ENCODE data around the gene MNX1. TPM values are rescaled to one million over a fixed set of nuclear protein-coding genes. Genes with fewer than 3 reads are reported as not detected.

MNX1 gene
- total RNA-seq, 4 donors from 2014 or later: 0.28 TPM; not detected in 3

- intact Hi-C loops (cut with DNase I; ENCODE audit: low total_unique reads): no loop called here
- no peak for TF ChIP-seq CTCF (IDR thresholded peaks at IDR 0.05)
- no peak for TF ChIP-seq POLR2A (IDR thresholded peaks at IDR 0.05)
- Histone ChIP-seq H3K27me3 (no peaks in the 10 kb centered on the region), H3K36me3 (no peaks in the 10 kb centered on the region), H3K27ac (no peak overlapping the region), H3K4me1 (no peaks in the 10 kb centered on the region), H3K9me3 (no peaks in the 10 kb centered on the region), H3K4me3 (no peak overlapping the region)
- DNase-seq: no peak
Observed at GRCh38 chr7:157037635-157038034, 27.2 kb upstream of the MNX1 start.

GRCh38 chr7:157037028-157037427 lies 26.6 kb upstream of the MNX1 start:
- Histone ChIP-seq H3K36me3 (no peaks in the 10 kb centered on the region), H3K4me3 (no peak overlapping the region), H3K4me1 (no peaks in the 10 kb centered on the region), H3K27ac (no peak overlapping the region), H3K9me3 (no peaks in the 10 kb centered on the region), H3K27me3 (no peaks in the 10 kb centered on the region)
- intact Hi-C loops (cut with DNase I; ENCODE audit: low total_unique reads): no loop called here
- DNase-seq: no peak
- no peak for TF ChIP-seq CTCF (IDR thresholded peaks at IDR 0.05)
- TF ChIP-seq POLR2A (IDR thresholded peaks at IDR 0.05): no peak

- DNase-seq: no peak
- peaks cover 0 to 8% of the 10 kb centered on the region in 2 donors for H3K27me3 ChIP-seq
- H3K27ac ChIP-seq: no peak overlapping the region
- no peaks in the 10 kb centered on the region for H3K36me3 ChIP-seq
- no peak for TF ChIP-seq CTCF (IDR thresholded peaks at IDR 0.05)
- no peak for TF ChIP-seq POLR2A (IDR thresholded peaks at IDR 0.05)
- no peak overlapping the region for H3K4me3 ChIP-seq
- no peaks in the 10 kb centered on the region for H3K4me1 ChIP-seq
- intact Hi-C loops (cut with DNase I; ENCODE audit: low total_unique reads): no loop called here
- no peaks in the 10 kb centered on the region for H3K9me3 ChIP-seq
Observed at GRCh38 chr7:157035979-157036378, 25.5 kb upstream of the MNX1 start.

GRCh38 chr7:157035302-157035701 lies 24.8 kb upstream of the MNX1 start:
- Histone ChIP-seq H3K27ac (no peak overlapping the region), H3K4me1 (no peaks in the 10 kb centered on the region), H3K4me3 (no peak overlapping the region), H3K9me3 (no peaks in the 10 kb centered on the region), H3K36me3 (no peaks in the 10 kb centered on the region), H3K27me3 (peaks cover 0 to 11% of the 10 kb centered on the region in 2 donors)
- TF ChIP-seq POLR2A (IDR thresholded peaks at IDR 0.05) (no peak), CTCF (IDR thresholded peaks at IDR 0.05) (no peak)
- DNase-seq: no peak
- intact Hi-C loops (cut with DNase I; ENCODE audit: low total_unique reads): no loop called here

GRCh38 chr7:157033483-157034473 lies 23.3 kb upstream of the MNX1 start:
- TF ChIP-seq CTCF (IDR thresholded peaks at IDR 0.05) (no peak), POLR2A (IDR thresholded peaks at IDR 0.05) (no peak)
- intact Hi-C loops (cut with DNase I; ENCODE audit: low total_unique reads): no loop called here
- no peaks in the 10 kb centered on the region for H3K9me3 ChIP-seq
- H3K4me3 ChIP-seq: no peak overlapping the region
- no peaks in the 10 kb centered on the region for H3K36me3 ChIP-seq
- peaks cover 0 to 11% of the 10 kb centered on the region in 2 donors for H3K27me3 ChIP-seq
- H3K4me1 ChIP-seq: no peaks in the 10 kb centered on the region
- no peak overlapping the region for H3K27ac ChIP-seq
- DNase-seq: no peak

Data from uterus (tissue), 4 donors.